GM12872 (cell line): Measurements from ENCODE around the gene EDAR.

Experiments used
- TF ChIP-seq, protein P1 (sequence below): IDR thresholded peaks from 3 replicates; pipeline ENCODE4 v1.5.1; 2011; ENCODE audit warnings: low read depth, mild to moderate bottlenecking, low read length, moderate library complexity; ENCODE audit not compliant: insufficient read depth

The EDAR gene

DNA sequence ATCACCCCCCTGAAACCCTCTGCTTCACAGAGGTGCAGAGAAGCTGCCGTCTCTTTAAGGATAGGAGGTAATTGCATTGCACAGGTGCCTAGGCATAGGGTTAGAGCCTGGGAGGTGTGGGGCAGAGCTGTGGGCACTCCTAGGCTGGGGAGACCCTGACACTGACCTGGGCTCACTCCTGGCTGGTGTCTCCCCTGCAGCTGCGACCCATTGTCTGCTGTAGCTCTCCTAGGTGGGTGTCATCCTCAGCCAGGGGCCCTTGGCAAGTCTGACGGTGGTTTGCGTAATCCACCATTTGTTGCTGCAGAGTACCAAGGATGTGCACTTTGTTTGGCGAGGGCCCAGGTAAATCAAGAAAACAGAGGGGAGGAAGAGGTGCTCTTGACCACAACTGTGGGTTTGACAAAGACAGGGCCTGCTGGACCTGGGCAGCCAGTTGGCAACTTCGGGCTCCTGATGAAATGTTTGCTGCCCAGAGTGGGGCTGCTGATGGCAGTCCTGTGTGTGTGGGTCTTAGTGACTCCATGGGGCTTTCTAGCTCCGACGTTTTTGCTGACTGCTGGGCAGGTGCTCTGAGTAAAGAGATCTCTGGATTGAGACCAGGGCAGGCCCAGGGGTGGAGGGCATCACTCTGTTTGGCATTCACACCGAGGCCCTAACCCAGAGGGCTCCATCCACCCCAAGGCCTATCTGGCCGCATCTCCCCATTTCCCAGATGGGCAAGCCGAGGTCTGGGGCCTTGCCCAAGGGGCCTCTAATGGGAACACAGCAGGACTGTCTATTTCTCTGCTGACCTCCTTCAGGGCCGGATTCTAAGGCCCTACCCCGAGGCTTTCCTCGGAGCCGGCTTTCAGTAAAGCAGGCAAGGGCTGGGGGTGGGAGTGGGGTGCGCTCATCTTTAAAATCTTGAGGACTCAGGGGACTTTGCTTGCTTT lies 67.7 kb downstream of the EDAR start:
- TF ChIP-seq, protein P1, sequence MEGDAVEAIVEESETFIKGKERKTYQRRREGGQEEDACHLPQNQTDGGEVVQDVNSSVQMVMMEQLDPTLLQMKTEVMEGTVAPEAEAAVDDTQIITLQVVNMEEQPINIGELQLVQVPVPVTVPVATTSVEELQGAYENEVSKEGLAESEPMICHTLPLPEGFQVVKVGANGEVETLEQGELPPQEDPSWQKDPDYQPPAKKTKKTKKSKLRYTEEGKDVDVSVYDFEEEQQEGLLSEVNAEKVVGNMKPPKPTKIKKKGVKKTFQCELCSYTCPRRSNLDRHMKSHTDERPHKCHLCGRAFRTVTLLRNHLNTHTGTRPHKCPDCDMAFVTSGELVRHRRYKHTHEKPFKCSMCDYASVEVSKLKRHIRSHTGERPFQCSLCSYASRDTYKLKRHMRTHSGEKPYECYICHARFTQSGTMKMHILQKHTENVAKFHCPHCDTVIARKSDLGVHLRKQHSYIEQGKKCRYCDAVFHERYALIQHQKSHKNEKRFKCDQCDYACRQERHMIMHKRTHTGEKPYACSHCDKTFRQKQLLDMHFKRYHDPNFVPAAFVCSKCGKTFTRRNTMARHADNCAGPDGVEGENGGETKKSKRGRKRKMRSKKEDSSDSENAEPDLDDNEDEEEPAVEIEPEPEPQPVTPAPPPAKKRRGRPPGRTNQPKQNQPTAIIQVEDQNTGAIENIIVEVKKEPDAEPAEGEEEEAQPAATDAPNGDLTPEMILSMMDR = no peak

DNA sequence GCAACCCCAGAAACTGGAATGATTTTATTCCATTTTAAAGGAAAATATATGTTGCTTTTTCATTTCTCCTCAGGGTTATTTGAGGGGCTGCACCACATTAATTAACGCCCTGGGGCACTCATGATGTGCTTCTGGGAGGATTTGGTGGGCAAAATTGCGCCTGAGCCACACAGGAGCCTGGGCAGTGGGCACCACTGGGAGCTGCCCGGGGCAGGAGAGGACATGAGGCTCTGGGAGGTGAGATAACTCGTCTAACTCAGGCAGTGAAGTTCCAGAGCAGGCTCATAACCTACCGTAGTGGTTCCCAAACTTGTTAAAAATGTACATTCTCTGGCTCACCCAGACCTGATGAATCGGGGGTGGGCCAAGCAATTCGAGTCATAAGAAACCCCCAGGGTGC lies 68.3 kb downstream of the EDAR start:
- TF ChIP-seq, protein P1 = no peak

DNA sequence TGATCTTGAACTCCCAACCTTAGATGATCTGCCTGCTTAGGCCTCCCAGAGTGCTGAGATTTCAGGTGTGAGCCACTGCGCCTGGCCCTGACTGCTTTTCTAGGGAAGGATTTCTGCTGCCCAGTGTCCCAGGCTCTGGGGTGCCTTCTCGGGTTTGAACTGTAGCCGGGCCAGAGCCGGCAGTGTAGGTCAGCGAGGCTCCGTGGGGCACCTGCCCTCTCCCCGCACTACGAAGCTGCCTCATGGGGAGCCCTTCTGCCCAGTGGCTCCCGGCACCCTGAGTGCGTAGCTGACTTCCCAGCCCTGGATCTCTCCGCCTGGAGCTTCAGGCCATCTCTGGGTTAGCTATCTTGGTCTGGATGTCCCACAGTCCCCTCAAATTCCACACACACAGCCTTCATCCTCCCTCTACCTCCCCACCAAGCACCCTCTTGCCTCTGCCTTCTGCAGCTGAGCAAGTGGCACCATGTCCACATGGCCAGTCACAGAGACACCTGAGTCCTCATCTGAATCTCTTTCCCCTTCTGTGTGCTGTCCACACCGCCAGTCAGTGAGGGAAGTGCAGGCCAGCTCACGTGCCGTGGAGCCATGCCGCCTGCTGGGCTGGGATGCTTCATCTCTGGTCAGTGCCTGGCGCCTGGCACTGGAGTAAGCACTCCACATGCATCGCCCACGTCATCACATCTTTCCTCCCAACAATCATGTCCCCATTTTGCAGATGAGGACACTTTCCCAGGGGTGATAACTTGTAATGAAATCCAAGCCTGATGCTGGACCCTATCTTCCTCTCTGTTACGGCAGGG lies 69.2 kb downstream of the EDAR start:
- TF ChIP-seq, protein P1 = no peak

DNA sequence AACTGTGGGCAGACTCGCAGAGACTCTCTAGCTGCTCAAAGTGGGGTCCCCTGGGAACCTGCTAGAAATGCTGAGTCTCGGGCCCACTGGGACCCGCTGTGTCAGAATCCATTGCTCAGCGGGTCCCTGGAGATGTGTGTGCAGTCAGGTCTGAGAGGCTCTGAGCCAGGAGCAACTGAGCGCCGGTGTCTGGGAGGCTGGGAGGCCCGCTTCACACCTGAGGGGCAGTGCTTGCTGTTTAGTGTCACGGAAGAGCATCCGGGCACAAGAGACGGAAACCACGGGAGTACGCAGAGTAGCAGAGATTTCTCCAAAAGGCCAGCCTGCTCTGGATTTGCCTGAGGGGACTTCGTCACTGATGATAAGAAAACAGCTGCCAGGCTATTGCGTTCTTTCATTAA lies 70.1 kb downstream of the EDAR start:
- TF ChIP-seq, protein P1 = no peak

DNA sequence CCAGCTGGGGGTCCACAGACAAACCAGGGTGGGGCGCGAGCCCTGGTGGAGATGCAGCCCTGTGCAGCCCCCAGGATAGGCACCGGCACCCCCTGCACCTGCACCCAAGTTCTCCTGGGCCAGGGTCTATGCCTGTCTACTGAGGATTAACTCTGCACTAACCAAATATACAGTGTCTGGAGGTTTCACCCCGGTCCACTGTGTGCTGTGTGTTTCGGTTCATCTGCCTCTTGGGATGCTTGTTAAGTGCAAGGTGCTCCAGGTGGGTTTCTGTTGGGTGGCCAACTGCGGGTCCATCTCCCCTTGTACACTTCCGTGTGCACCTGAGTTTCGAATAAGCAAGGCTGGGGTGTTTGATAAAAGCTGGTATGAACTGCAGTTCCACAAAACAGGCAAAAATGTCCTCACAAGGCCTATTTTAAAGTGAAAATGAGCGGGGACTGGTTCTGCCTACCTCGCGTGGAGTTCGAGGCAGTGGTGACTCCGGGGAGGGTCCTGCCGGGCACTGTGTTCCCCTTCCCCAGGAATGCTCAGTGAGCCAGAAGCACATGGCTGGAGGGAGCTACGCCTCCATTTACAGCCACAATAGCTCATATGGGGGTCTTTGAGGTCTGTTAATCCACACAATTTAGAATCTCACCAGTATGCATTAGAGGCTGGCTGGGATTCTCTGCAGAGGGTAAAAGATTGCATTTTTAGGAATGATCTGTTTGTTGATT lies 70.7 kb downstream of the EDAR start:
- TF ChIP-seq, protein P1 = no peak

DNA sequence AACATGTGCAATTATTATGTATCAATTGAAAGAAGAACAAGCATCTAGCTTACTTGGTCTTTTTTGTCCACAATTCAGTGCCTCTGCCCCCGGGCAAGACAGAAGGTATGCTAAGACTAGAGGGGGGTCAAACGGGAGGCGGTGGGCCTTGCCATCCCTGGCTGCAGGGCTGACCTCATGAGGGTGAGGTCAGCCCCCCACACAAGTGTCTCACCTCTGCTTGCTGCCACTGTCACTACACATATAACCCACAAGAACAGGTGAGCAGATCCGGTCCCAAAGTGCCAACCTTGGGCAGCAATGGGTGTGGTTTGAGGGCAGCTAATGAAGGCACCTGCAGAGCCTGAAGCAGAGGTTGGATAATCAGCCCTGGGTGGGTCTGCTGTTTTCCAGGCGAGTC lies 71.5 kb downstream of the EDAR start:
- TF ChIP-seq, protein P1 = no peak
